Effector CD8-positive, alpha-beta T cell (primary cell): ENCODE data around the gene HK1.

Experiments
- DNase-seq: peaks from one replicate; lab custom pipeline; 2025; lab: John Stamatoyannopoulos, UW

Gene HK1

DNA sequence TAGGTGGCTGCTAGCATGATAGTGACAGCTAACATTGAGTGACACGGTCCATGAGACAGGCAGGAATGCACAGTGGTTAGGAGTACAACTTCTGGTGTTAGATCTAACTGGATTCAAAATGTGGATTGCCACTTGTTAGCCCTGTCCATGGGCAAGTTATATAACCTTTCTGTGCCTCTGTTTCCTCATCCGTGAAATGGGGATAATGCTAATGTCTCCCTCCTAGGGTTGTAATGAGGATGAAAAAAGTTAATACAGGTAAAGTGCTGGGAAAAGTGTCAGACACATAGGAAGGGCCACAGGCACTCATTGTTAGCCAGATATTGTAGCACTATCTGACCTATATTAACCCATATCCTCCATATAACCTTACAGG is 96.6 kb downstream of the HK1 start:
- DNase-seq: no peak

DNA sequence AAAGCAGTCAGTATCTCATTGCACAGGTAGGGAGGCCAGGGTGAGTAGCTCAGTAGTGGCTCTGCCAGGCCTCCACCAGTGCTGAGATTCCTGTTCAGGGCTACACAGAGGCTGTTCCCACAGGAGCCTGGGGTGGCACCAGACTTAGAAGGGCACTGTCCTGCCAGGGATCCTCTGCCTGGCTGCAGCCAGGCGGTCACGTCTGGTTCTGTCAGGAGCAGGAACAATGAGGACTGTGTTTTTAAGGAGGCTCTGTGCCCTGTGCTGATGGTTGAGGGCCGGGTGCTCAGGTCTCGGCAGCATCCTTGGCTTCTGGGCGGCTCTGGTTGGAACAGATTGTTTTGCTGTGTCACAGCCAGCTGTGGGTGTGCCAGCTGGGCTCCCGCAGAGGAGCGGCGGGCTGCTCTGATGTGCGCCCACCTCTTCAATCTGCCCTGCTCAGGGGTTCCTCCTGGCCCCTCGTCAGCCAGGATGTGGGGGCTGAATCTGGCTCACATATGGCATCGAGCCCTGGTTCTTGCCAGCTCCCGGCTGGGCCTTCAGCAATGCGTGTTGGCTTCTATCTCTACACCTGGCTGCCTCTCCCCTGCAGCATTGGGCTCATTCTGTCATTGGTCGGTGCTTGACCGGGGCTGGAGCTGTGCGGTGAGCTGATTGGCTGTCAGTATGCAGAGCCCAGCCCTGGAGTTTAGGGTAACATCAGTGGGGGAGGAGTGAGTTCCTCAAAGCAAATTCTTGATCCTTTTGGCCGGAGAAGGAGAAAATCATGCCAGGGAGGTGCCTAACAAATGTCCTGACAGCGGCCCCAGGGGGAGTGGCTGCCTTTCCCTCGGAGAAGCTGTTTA is 97.2 kb downstream of the HK1 start:
- no peak for DNase-seq

DNA sequence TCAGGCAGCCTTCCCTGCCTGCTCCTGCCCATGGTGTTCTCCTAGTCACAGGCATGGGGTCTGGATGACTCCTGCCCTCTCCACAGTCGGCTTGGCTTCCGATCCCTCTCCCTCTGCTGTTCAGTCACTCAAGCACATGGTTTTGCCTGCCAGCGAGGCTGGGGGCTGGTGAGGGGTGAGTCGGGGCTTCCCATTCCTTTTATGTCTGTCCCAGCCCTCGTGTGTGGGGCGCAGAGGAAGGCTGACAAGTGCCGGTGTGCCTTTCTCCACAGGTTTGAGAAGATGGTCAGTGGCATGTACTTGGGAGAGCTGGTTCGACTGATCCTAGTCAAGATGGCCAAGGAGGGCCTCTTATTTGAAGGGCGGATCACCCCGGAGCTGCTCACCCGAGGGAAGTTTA is 98.4 kb downstream of the HK1 start:
- no peak for DNase-seq

DNA sequence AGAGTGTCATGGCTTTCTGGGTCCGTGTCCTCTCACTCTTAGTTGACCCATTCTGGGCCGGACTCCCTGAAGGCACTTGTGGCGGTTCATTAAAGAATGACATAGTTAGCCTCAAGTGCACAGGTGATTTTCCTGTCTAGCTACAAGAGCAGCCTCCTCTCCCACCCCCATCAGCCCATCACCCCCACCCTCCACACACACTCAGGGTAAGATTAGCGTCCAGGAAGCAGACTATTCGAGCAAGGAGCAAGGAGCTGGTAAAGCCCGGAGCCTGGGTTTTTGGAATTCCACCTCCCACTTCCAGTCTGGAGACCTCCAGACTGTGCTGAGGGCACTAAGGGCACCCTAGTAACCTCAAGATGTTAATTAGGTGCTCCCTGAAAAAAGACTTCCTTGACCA is 98.9 kb downstream of the HK1 start:
- DNase-seq: no peak

DNA sequence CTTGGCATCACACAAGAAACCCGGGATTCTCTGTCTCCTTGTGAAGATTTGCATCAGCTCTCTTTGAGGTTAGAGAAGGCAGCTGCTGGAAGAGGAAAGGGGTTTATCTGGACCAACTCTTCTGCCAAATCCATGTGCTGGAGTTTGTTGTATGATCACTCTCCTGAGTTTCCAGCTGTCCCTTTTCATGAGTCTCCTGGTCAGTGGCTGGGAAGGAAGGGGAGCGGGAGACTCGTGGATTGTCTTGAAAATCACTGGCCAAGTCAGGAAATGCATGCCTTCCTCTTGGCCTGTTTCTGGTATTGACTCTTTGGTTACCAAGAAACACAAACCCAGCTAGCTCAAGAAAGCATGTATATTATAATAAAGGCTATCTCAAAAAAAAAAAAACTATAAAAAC is 99.6 kb downstream of the HK1 start:
- no peak for DNase-seq

DNA sequence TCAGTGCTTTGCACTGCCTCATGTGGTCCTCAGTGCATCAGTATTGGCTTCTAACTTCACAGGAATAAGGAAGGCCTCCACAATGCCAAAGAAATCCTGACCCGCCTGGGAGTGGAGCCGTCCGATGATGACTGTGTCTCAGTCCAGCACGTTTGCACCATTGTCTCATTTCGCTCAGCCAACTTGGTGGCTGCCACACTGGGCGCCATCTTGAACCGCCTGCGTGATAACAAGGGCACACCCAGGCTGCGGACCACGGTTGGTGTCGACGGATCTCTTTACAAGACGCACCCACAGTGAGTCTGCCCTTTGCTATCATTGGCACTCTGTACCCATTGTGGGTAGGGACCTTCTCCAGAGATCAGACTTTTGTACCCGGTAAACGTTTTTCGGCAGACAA is 101.5 kb downstream of the HK1 start:
- no peak for DNase-seq

DNA sequence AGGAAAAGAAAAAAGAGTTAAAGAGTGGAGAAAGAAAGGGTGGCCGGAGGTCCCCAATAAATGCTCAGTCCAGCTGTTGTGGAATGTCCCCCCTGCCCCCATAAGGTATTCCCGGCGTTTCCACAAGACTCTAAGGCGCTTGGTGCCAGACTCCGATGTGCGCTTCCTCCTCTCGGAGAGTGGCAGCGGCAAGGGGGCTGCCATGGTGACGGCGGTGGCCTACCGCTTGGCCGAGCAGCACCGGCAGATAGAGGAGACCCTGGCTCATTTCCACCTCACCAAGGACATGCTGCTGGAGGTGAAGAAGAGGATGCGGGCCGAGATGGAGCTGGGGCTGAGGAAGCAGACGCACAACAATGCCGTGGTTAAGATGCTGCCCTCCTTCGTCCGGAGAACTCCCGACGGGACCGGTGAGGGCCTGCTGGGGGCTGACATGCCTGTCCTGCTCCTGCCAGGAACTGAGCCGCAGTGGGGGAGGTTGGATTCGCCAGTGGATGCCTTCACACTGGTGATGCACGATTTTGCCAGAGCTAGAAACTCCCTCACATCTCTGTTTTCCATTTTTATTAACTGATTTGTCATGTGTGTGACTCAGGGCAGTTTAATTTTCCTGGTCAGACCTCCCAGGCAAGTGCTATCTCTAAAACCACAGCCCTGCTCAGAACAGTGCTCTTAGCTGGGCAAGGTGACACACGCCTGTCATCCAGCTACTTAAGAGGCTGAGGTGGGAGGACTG is 104.3 kb downstream of the HK1 start:
- DNase-seq: no peak

DNA sequence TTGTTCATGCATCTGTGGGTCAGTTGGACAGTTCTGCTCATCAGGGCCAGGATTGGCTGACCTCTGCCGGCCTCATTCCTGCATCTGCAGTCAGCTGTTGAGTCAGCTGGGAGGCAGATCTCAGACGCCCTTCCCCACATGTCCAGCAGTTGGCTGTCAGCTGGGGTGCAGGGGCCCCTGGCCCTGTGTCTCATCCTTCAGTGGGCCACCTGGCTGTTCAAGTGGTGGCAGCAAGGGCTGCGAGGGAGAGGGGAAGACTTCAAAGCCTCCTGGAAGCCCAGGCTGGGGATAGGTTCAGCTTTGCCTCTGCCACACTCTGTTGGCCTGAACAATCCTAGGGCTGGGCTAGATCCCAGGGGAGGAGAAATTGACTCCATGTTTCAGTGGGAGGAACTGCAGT is 105.3 kb downstream of the HK1 start:
- DNase-seq: no peak

DNA sequence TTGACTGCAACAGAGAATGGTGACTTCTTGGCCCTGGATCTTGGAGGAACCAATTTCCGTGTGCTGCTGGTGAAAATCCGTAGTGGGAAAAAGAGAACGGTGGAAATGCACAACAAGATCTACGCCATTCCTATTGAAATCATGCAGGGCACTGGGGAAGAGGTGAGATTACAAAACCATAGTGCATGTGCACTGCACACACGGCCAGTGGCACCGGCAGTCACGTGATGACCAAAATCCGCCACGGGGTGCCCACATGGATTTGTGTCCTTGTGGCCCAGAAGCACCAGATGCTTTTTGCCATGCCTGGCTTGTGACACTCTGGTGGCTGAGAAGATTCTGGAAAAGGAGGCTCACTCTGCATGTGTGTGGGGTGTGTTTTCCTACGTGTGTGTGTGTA is 106.0 kb downstream of the HK1 start:
- DNase-seq: no peak

DNA sequence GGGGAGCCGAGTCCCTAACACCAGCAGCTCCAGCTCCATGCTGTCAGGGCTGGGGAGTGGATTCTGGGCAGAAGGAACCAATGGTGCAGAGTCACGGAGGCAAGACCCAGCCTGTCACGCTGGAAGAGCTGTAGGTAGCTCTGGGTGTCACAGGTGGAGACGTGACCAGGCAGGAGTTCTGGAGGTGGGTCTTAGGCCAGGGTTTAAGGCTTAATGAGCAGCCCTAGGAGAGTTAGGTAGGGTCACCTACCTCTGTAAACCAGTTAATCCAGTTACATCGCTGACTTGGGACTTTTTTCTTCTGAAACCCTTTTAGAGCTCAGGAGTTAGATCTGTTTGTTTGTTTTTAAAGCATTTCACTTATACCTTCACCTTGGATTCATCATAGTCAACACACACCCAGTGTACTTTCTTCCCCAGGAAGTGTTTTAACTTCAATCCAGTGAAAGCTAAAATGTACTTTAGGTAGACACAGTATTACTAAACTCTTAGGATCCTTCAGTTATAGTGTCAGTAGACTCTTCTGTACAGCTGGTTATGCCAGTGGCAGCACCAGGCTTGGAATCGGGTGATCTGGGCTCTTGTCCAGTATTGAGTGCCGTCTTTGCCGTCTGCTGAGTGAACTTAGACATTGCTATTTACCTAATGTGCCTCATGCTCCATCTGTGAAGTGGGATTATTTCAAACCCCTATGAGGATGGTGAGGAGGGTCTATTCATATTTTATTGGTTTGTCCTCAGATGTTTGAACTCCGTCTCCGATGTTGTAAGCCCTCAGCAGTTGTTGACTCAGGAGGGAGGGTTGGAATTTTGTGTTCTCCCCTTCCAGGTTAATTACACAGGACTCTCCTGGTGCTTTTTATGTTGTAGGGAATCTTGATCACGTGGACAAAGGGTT is 107.4 kb downstream of the HK1 start:
- DNase-seq: no peak

DNA sequence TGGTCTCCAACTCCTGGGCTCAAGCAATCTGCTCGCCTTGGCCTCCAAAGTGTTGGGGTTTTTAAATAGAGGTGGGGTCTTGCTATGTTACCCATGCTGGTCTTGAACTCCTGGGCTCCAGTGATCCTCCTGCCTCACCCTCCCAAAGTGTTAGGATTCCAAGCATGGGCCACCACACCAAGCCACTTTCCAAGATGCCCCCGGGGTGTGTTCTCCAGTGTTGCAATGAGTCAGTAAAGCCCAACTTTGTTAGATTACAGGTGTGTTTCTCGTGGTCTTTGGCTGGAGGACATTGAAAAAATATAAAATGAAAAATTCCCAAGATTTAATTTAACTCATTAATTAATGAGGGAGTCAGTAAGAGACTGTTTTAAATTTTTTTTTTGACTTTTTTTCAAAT is 109.2 kb downstream of the HK1 start:
- DNase-seq: no peak

DNA sequence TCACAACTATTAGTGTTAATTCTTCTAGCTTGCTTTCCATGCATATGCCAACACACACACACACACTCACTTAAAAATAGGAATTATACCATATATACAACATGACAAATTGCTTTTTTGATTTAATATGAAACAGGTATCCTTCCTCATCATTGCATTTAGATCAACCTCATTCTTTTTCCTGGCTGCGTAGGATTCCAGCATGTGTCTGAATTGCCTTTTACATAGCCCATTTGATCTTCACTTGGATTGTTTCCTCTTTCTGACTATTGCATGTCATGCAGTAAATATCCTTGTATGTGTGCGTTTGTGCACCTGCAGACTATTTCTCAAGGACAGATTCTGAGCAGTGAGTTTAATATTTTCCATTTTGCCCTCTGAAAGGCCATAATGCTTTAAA is 110.2 kb downstream of the HK1 start:
- no peak for DNase-seq

DNA sequence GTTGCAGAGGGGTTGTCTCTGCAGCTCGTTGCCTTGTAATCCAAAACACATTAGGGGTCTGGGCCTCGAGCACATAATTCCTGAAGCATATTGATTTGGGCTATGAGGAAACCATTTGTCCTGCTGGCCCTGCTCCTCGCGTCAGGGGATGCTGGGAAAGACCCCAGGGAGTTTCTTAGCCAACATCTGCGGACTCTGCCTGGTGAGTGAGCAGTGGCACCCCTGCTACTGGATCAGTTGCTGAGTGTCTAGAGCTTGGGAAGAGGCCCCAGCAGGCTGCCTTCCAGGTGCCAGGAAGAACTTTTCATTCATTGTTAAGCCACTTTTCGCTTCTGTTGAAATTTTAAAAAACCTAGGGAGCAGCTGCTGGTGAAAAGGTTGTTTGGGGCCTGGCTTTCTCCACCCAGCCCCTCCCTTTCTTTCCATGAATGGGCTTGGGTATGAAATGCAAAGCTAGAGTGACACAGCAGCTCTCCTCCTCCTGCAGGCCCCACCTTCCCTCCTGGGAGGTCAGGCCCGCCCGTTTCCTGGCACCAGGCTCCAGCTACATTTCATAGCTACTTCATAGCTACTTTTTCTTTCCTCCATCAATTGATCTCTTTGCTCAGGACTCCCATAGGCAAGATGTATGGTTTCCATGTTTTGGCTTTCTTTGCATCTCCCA is 111.7 kb downstream of the HK1 start:
- DNase-seq: no peak

DNA sequence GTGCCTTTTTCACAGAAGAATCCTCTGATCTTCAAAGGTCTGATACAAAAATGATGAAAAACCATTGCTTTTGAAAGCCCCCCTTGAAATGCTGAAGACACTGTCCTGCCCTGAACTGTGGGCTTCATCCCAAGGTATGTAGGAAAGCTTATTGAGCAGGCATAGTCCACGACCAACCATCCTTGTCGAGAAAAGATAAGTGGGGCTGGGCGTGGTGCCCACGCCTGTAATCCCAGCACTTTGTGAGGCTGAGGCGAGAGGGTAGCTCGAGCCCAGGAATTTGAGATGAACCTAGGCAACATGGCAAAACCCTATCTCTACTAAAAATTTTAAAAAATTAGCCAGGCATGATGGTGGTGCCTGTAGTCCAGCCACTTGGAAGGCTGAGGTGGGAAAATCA is 112.9 kb downstream of the HK1 start:
- DNase-seq: no peak

DNA sequence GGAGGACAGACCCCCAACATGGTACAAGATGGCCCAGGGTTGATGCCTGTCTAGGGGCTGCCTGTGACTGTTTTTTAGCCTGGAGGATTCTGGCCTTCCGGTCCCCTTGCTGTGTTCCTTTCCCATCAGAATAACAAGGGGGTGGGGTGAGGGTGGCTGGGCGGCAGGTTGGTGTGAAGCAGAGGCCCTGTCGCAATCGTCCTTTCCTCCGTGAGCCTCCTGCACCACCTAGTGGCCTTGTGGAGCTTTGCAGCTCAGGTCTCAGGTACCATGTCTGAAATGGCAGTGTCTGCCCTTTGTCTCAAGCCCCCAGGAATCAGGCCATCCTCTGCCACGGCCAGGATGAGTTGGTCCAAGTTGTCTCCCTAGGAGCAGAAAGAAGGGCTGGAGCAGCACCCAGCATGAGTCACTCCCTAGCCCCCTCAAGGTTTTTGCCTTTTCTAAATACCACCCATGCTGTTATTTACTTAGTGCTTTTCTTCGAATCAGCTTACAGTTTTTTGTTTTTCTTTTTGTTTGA is 114.2 kb downstream of the HK1 start:
- DNase-seq: peak; percentile 67

DNA sequence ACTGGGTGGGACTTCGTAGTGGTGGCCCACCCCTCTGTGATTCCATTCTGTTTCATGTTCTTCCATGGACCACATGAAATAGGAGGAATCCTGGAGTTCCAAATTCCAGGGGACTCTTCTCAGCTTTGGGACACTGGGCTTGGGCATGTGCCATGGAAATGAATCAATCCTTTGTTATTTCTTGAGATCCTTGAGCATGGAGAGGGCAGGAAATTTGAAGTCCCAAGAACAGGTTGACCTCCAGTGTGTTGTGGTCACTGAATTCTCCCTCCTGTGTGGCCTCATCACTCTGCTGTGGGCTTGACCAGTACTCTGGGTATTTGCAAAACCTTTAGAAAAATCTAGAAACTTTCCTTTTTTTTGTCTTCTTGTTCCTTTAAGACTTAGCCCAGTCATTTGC is 115.7 kb downstream of the HK1 start:
- no peak for DNase-seq

DNA sequence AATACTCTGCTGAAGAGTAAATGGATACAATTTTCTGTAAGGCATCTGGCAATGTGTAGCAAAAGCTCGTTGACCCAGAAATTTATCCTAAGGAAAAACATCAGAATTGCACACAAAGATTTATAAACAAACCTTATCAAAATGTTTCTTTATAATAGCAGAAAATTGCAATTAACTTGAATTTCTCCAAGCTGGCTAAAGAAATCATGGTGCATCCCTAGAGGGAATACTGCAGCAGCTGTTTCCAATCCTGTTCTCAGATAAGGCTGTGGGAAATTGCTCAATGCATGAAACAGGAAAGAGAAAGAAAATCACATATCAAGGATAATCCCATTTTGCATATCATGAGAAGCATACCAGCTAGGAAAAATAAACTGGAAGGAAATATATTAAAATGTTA is 119.7 kb downstream of the HK1 start:
- no peak for DNase-seq

DNA sequence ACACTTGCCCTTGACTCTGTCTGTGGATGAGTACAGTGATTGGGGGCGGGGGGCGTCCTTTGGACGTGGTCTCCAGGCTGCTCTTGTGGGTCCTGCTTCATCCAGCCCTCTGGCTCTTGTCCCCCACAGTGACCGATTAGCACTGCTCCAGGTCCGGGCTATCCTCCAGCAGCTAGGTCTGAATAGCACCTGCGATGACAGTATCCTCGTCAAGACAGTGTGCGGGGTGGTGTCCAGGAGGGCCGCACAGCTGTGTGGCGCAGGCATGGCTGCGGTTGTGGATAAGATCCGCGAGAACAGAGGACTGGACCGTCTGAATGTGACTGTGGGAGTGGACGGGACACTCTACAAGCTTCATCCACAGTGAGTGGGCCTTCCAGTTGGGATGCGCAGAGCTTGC is 120.2 kb downstream of the HK1 start:
- DNase-seq: no peak

DNA sequence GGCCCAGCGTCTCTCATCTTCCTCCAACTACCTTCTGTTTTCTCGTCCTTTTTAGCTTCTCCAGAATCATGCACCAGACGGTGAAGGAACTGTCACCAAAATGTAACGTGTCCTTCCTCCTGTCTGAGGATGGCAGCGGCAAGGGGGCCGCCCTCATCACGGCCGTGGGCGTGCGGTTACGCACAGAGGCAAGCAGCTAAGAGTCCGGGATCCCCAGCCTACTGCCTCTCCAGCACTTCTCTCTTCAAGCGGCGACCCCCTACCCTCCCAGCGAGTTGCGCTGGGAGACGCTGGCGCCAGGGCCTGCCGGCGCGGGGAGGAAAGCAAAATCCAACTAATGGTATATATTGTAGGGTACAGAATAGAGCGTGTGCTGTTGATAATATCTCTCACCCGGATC is 122.6 kb downstream of the HK1 start:
- no peak for DNase-seq

DNA sequence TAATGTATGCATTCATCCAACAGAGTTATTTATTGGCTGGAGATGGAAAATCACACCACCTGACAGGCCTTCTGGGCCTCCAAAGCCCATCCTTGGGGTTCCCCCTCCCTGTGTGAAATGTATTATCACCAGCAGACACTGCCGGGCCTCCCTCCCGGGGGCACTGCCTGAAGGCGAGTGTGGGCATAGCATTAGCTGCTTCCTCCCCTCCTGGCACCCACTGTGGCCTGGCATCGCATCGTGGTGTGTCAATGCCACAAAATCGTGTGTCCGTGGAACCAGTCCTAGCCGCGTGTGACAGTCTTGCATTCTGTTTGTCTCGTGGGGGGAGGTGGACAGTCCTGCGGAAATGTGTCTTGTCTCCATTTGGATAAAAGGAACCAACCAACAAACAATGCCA is 123.1 kb downstream of the HK1 start:
- DNase-seq: no peak

DNA sequence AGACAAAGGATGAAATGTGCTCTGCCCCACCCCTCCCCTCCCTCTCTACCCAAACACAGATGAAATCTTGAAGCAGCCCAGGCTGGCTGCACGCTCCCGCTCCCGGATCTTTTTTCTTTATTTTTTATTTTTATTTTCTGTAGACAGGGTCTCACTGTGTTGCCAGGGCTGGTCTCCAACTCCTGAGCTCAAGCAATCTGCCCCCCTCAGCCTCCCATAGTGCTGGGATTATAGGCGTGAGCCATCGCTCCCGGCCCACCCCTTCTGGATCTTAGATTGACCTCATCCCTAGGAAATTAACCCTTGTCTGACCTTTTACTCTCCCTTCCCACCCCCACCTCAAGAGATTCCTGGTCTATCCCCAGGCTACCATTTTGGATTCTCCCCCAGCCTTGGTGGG is 124.1 kb downstream of the HK1 start:
- no peak for DNase-seq

DNA sequence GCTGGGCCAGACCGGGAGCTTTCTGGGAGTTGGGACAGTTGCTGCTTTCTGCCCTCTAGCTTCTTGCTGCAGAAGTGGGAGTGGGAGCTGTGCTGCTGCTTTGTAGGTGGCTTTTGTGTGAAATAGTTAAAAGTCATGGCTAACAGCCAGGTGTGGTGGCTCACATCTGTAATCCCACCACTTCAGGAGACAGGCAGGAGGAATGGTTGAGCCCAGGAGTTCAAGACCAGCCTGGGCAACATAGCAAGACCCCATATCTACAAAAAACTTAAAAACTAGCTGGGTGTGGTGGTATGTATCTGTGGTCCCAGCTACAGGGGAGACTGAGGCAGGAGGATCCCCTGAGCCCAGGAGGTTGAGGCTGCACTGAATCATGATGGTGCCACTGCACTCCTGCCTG is 124.8 kb downstream of the HK1 start:
- no peak for DNase-seq
